C1 segment of cervical spinal cord (tissue), 14 donors: ENCODE measurements around the gene CISTR.
"Not testable (repeated sequence)": the region's sequence is repeated elsewhere in the genome, so short reads cannot be mapped to it uniquely, and the experiment has no call there.

Experiments
- DNase-seq, 14 donors: peaks; one replicate each; lab custom pipeline; 2025; lab: John Stamatoyannopoulos, UW

The CISTR gene

DNA sequence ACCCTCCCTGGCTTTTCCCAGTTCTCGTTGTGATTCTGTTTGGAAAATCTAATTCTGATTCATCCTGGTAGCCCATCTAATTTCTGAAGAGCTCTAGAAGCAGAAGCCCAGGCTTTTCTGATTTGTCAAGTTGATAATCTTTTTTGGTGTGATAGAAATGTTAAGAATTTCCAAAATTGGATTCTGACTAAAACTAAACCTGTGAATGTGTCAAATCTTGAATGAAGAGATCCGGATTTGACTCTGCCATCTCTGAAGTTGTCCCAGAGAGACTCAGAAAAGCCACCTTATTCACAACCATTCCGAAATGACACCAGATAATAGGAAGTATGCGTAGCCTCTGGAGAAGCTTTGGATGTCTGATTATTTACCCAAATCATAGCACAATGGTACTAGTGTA, 12.8 kb upstream of the CISTR start:
- DNase-seq, result no peak

DNA sequence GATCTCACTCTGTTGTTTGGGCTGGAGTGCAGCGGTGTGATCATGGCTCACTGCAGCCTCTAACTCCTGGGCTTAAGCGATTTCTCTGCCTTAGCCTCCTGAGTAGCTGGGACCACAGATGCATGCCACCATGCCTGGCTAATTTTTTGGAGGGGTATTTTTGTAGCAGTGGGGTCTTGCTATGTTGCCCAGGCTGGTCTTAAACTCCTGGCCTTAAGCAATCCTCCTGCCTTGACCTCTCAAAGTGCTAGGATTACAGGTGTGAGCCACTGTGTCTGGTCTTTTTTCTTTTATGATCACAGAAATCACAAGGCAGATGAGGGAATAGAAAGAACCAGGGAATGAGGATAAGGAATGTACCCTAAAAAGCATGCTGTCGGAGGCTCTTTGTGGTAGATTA, 11.0 kb upstream of the CISTR start:
- DNase-seq, result not testable (repeated sequence)

DNA sequence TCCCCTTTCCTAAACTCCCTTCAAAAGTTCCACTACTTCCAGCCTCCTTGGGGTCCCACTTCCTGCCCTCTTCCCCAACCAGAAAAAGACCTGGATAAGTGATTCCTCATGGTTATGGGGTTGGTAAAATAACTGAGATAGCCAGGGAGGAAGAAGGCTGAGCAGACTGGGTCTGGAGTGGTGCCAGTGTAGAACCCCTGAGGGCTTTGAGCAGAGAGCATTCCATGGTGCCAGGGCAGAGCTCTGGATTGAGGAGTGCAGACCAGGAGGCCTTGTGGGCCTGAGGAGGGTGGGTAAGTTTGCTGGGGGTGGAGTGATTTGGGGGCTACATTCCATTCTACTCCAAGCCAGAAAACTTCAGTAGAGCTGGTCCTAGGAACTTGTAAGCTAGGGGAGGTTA, 9.5 kb upstream of the CISTR start:
- no peak for DNase-seq

DNA sequence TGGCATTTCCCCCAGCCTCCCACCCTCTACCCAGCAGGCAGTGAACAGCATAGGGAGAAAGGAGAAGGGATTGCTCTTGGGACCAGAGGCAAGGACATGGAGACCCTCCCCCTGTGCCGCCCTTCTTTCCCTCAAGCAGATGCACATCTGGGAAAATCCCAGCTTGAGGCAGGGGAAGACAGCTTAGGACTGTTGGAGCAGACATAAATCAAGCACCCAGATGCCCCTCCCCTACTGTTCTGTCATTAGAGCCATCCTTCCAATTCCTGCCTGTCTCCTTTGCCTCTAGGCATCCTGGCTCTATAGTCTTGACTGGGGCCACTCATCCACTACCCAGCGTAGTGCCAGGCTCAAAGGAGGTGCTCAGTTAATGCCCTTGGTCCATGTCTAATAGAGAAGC, 7.5 kb upstream of the CISTR start:
- DNase-seq, result no peak

DNA sequence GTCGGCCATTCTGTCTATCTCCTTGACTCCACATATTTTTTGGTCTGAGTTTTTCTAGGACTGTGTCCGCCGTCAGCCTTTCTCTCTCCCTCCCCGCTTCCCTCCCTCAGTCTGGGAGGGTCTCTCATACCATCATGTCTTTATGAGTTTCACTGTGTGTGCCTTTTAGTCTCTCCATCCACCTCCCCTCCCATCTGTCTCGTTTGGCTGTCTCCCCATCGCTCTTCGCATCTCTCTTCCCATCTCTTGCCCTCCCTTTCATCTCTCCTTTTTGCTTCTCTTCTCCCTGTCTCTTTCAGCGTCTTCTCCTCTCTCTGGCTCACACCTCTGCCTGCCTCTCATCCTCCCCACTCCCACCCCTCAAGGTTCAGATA, 6.9 kb upstream of the CISTR start:
- no peak for DNase-seq

DNA sequence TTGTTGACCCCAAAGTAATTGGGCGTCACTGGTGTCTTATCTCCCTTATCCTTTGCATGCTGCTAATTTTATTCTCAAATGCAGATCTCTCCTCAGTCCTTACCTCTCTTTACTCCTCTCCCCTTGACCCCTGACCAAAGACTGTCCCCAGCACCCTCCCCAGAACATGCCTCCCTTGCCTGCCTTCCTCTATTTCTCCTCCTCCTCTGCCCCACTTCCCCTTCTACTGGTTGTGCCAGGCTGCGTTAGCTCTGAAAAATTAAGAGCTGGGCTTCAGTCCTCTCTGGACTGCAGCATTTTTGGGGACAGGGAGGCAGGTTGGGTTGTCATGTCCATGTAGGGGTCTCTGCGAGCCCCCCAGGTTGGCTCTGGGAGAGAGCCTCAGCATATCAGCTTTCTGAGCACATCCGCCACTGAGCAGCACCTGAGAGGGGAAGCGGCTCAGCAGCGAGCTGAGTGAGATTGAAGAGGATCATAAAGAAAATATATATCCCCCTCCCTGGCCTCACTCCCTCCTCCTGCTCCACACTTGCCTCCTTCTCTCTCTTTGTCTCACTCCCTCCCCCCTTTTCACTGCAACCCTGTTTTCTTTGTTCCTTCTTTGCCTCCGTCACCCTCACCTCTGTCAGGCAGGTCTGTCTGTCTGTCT, 6.4 kb upstream of the CISTR start:
- DNase-seq, result no peak

DNA sequence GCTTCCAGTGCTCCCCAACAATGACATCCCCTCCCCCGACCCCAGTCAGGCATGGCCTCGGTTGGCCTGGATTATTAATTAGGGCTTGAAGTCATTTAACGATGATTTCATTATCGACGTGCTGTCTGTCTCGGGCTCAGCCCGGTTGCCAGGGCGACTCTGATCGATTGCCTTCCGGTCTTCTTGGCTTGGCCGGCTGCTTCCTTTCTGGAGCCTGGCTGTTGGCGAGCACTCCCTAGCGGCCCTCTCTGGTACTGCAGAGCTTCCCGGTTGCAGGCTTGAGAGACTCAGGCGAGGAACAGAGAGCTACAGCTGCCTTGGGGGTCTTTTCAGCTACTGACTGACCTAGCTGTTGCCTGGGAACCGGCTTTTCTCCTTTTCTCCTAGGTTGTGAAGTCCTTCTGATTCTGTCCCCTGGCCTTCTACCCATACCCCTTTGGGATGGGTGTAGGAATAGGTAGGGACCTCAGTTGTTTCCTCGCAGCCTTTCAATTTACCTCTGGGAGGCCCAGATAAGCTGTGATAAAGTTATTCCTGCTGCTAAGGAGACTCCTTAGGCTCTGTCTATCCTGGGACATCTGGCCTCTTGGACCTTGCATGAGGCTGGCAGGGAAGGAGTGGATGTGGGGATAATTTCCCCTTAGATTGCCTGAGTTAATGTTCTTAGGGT, 5.5 kb upstream of the CISTR start:
- peak in 12 of 14 donors; percentile 15 to 77 (median 42) for DNase-seq

DNA sequence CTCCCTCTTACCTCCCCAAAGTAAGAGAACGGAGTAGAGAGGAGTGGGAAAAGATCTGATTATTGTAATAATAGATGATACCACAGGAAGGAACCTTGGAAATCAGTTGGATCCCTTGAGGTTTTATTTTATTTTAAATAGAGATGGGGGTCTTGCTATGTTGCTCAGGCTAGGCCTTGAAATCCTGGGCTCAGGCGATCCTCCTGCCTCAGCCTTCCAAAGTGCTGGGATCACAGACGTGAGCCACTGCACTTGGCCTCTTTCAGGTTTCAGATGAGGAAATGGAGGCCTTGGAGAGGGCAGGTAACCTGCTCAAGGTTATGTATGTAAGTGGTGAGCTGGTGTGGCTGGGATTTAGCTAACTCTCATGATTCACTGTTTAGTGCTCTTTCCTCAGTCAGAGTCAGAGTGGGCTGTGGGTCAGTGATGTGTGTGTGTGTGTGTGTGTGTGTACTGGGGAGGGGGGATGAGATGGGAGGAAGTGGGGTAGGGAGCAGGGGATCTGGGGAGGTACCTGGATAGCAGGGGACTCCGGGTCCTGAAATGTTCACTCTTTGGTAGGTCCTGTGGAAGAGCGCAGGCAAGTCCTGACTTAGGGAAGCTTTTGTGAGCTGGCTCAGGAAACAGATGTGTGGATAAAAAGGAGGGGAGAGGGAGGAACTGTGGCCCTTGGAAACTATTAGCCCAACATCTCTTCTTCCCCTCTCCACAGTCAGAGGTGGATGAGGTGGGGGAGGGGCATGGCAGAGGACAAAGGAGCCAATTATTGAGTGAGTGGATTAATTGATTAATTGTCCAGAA, 4.7 kb upstream of the CISTR start:
- DNase-seq, result no peak

DNA sequence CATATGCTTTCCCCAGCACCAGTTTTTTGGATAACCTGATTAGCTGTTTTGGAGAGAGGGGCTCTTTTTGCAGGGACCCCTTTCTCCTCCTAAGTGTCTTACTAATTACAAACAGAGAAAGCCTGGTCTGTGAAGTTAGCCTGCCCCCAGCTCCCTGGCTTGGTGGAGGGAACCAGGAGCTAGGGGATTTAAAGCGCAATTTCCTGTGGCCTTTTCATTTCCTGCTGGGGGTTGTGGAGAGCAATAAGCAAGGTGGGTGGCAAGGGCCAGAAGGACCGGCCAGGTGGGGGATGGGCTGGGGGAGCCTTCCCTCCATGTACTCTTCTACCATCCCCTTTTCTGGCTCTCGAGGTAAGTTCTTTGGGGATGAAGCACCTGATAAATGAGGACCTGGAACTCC, 4.1 kb upstream of the CISTR start:
- no peak for DNase-seq

DNA sequence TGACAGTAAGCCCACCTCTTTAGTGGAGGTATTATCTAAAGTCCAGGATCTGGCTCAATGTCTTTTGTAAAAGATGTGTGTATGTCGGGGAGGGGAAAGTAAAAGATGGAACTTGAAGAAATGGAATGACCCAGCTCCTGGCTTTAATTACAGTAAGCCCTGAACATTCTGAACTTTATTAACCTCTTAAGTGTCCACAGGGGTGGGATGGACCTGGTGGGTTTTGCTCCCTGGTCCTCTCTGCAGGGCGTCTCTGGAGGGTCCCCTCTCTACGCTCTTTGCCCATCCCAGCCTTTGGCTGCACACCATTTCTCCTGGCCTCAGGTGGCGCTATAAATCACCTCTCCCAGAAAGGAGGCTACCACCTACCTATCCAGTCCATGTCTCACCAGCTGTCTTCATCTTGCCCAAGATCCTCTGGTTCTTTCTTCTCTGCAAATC, 3.7 kb upstream of the CISTR start:
- no peak for DNase-seq

DNA sequence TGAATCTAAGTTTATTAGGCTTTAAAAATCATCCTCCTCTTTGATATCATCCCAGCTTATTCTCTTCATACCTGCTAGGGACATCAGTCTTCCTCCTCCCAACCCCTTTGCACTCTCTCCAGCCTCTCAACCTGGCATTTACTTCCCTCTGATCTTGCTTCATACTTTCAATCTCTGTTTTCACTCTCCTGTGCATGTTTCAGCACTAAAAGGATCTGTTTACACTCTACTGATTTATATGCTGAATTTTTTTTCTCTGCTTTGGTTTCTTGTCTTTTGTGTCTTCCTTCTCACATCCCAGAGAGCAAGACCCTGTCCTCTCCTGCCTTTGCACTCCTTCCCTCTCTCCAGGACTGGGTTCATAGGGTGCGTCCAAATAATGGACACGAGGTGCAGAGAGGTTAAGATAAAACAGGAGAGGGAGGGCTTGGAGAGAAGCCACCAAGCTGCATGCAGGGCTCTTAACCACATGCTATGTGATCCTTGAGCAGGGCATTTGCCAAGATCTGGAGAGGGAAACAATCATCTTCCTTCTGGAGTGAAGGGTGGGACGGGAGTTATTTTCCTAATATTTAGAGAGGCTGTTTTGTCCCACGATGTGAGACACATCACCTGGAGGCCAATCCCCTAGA, 3.0 kb upstream of the CISTR start:
- DNase-seq, result peak in 1 of 14 donors; percentile 52

DNA sequence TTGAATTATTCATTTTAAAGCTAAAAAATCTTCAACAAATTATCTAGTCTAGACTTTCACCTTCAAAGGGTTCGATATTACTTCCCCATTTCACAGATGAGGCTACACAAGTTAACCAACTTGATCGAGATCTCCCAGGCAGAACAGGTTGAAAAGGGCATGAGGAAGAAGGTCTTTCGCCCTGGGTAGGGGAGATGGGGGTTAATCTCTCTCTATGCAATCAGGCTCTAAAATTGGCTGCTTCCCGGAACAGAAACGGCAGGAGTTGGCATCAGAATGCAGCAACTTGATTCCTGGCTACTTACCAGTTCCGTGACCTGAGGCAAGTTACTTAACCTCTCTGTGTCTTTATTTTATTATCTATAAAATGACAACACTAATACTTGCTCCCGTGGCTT, 2.4 kb upstream of the CISTR start:
- no peak for DNase-seq

DNA sequence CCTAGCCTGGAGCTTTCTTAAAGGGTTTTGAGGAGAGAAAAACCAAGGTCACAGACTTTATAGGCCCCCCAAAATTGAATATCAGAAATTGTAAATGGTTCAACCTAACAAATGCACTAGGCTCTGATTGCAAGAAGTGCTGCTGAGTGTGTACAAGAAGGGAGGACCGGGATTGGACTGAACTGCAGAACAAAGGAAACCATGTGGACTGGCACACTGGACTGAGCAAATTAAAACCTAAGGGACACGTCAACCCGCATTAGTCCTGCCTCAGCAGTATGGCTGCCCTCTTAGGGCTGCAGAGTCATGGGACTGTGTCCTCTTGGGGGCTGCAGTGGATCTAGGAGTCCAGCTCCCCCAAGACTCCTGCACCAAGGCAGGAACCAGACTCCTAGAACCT, 842 bp upstream of the CISTR start:
- DNase-seq, result peak in 1 of 14 donors; percentile 53

DNA sequence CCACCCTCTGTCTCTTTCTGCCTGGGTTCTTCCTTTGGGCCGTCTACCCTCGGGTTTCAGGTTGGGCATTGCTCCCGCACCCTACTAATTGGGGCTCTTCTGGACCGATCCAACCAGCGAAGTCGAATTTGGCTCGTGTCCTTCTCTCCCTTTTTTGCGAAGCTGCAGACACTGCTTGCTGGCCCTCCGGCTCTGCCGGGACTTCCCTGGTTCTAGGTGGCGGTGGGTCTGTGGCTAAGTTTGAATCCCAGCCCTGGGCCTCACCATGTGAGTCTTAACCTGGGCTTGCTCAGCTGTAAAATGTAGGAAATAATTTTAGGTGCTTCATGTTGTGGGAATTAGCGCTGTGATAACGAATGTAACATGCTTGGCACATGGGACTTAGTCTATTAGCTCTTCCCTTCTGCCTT, 418 bp upstream of the CISTR start:
- DNase-seq, result peak in 1 of 14 donors; percentile 72

DNA sequence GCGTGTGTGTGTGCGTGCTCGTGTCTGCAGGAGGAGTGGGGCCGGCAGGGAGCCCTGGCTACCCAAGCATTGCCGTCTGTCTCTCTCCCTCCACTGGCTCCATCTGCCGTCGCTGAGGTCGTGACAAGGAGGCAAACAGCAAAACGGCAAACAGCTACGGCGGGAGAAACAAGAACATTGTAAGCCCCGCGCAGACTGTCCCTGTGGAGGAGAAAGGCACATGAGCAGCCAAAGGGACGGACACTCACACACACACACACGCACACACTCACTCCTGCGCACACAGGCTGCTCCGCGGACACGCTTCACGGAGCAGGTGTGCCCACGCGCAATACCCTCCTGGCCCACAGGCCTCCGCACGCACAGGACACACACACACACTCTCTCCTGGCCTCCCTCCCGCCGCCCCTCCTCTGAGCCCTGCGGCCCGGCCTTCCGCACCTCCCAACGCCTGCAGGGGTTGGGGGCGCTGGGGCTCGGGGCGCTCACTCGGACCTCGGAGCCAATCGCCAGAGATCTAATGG, 905 bp downstream of the CISTR start:
- peak in 2 of 14 donors; percentile 26 to 87 for DNase-seq

DNA sequence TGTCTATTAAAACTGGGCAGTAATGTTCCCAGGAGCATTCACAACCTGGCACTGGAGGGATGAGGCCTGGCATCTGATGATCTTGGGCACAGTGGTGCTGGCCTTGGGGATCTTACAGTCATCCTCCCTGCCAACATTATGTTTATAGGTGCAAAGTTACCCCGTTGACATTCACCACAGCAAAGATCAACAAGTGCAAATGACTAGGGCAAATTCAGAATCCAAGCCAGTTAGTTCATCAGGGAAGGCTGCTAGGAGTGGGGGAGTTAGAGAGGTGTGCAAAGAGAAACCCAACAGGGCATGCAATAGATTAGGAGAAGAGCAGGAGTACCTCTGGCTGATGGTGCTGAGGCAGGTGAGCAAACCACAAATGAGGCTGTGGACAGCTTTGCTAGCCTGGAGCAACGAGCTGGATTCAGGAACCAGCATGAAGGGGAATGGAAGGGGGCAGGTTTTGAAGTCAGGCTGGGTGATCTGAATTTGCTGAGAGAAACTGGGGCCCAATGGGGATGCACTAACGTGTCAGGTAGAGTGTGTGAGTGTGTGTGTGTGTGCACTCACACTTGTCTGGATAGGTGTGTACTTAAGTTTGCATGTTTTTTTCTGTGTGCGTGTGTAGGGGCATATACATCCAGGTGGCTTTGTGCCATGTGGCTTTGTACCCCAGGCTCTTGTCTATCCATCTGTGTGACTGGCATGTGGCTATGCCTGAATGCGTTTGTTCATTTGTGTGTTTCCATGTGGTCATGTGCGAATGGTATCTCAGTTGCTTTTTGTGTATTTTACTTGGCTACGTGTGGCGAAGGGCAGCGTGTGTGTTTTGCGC, 1.6 kb downstream of the CISTR start:
- no peak for DNase-seq

DNA sequence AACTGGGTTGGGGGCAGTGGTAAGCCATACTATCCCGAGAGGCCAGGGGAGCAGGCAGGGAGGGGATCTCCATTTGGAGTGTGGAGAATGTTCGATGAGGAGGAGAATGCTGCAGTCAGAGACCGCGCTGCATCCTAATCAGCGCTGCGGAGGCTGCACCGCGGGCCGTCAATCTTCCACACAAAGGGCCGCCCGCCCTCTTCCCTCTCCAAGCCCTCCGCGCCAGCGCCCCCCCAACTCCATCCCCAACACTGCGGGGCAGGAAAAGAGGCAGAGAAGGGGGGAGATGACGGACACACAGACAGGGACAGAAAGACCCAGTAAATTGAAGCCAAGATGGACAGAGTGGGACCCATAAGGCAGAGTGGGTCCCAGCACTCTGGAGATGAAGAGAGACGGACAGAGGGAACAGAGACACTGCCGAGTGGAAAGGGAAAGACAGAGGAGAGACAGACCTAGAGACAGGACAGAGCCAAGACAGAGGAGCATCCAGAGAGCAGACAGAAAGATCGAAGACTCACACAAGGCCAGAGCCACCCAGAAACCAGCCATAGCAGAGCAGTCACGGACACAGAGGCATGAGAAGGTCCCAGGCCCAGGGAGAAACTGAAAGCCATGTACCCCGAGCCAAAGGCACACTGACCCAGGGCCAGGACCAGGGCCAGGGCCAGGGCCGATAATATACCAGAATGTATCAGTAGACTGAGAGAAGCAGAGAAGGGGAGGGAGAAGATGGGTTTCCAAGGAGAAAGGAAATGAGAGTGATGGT, 3.5 kb downstream of the CISTR start:
- peak in 1 of 14 donors; percentile 11 for DNase-seq

DNA sequence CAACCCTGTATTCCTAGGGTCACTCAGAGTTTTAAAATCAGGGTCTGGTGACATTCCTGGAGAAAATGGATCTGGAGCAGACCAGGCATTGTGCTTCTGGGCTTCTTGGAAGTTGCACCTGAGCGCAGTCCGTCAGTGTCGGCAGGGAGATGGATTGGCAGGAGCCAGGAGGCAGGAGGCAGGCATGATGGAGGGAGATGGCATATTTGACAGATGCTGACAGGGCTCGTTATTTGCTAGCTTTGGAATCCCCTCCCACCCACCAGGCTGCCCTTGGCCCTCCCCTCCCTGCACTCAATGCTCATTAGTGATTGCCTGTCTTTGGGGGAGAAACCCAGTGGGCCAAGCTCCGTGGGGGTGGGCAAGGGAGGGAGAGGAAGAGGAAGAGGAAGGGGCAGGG, 4.7 kb downstream of the CISTR start:
- DNase-seq, result peak in 1 of 14 donors; percentile 59

DNA sequence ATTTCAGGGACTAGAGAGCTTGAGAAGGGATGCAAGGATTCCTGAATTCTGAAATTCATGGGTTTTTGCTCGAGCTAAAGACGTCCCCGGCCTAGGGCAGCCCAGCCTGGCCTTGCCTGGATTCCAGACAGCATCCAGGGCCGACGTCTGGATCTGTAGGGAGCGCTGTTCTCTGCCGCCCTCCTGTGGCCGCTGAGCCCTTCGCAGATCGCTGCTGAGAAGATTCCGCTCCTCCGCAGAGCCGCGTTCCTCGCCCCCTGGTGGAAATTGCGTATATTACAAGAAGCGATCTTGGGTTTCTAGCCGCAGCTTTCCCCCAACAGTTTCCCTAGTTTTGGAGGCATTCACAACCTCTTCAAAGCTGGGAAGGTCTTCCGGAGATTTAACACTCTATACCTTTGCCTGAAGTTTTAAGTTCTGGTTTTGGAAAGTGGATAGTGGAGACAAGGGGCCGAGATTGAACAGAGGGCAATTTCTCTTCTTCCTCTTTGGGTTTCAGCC, 5.1 kb downstream of the CISTR start:
- DNase-seq, result peak in 13 of 14 donors; percentile 31 to 90 (median 83)

DNA sequence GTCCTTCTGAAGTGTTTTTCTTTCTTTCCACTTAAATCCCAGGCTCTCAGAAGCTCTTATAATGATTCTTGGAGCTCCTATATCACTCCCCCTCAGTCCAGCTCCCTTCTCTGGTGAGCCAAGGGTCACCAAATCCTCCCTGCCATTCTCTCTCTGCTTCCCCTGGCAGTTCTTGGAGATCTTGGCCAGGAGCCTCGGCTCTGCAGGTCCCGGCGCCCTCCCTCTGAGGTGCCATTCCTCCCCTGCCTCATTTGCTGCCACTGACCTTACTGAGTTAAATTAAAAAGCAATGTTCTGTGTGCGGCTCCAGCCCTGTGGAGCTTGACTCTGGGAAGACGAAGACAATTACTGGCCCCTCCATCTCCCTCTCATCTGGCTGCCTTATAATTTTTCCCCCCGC, 7.0 kb downstream of the CISTR start:
- DNase-seq, result peak in 1 of 14 donors; percentile 65
